H7 (cell line): ENCODE measurements around the gene HSDL2. TPM values are rescaled to one million over a fixed set of nuclear protein-coding genes. Genes with fewer than 3 reads are reported as not detected.

Source experiments
- DNase-seq: peaks from one replicate; pipeline ENCODE4 v3.0.0; 2012
- H3K27me3 ChIP-seq: 2 replicates; pipeline ENCODE4 v1.6.0; 2011; ENCODE audit warnings: mild to moderate bottlenecking, low read length; ENCODE audit not compliant: control insufficient read depth, insufficient read depth
- H3K36me3 ChIP-seq: replicated peaks from 2 replicates; pipeline ENCODE4 v1.5.1; 2011; ENCODE audit warnings: low read length; ENCODE audit not compliant: control insufficient read depth, insufficient read depth
- H3K4me3 ChIP-seq: 2 replicates; pipeline ENCODE4 v1.5.1; 2011; ENCODE audit warnings: low read depth, mild to moderate bottlenecking, control low read depth, low read length, moderate library complexity; ENCODE audit not compliant: insufficient read depth
- total RNA-seq: library from RNA; depleted of rRNA; stranded (reverse); fragments of >200 nt; shearing (Covaris generic); gene quantifications from 2 replicates; pipeline ENCODE4 v1.2.3, GENCODE V29; 2014; rRNA removed

Gene HSDL2
- 27.6 and 30.0 TPM in 2 replicates for total RNA-seq

- H3K27me3 ChIP-seq, result no peaks in the 10 kb centered on the region
- no peak for DNase-seq
- H3K4me3 ChIP-seq, result peak within 1 kb of the TSS; percentile 94
- H3K36me3 ChIP-seq, result no peaks in the 10 kb centered on the region
Measured at GRCh38 chr9:112380102-112380824, at the start of gene HSDL2. TSS of gene HSDL2 (plus strand) at chr9:112380108. CDS start at chr9:112380164, 56 bp downstream.

- H3K36me3 ChIP-seq, result no peaks in the 10 kb centered on the region
- no peaks in the 10 kb centered on the region for H3K27me3 ChIP-seq
- peak overlapping the region; percentile 6; the same call in 1 of the 2 replicates for H3K4me3 ChIP-seq
- no peak for DNase-seq
Measured at GRCh38 chr9:112331674-112331952, 48.3 kb upstream of the HSDL2 start.

- Histone ChIP-seq H3K4me3 (peak overlapping the region; percentile 94), H3K27me3 (no peaks in the 10 kb centered on the region), H3K36me3 (no peaks in the 10 kb centered on the region)
- DNase-seq, result no peak
Measured at GRCh38 chr9:112332214-112332613, 47.7 kb upstream of the HSDL2 start.

GRCh38 chr9:112332674-112332976, 47.3 kb upstream of the HSDL2 start:
- Histone ChIP-seq H3K27me3 (no peaks in the 10 kb centered on the region), H3K36me3 (no peaks in the 10 kb centered on the region), H3K4me3 (peak overlapping the region; percentile 94)
- no peak for DNase-seq

- H3K4me3 ChIP-seq, result peak within 1 kb of the TSS; percentile 94
- H3K27me3 ChIP-seq, result no peaks in the 10 kb centered on the region
- no peaks in the 10 kb centered on the region for H3K36me3 ChIP-seq
- peak; percentile 79 for DNase-seq
Measured at GRCh38 chr9:112332977-112333638, 46.8 kb upstream of the HSDL2 start, which contains the start of gene PTBP3. TSS of gene PTBP3 (minus strand) at chr9:112333619. CDS start at chr9:112297865, 35,754 bp downstream.

- peak; percentile 98 for DNase-seq
- peak overlapping the region; percentile 94 for H3K4me3 ChIP-seq
- H3K36me3 ChIP-seq, result no peaks in the 10 kb centered on the region
- H3K27me3 ChIP-seq, result no peaks in the 10 kb centered on the region
Measured at GRCh38 chr9:112333639-112334431, 46.1 kb upstream of the HSDL2 start.

GRCh38 chr9:112334432-112334841, 45.5 kb upstream of the HSDL2 start:
- H3K36me3 ChIP-seq, result no peaks in the 10 kb centered on the region
- H3K4me3 ChIP-seq, result peak overlapping the region; percentile 50
- no peaks in the 10 kb centered on the region for H3K27me3 ChIP-seq
- DNase-seq, result peak; percentile 11

- H3K4me3 ChIP-seq, result no peak overlapping the region
Measured at GRCh38 chr9:112337547-112337946, 42.4 kb upstream of the HSDL2 start.

GRCh38 chr9:112338561-112338960, 41.3 kb upstream of the HSDL2 start:
- no peak for DNase-seq
- Histone ChIP-seq H3K4me3 (no peak overlapping the region), H3K27me3 (no peaks in the 10 kb centered on the region), H3K36me3 (no peaks in the 10 kb centered on the region)

More at GRCh38 chr9:112337547-112337946, 42.4 kb upstream of the HSDL2 start:
- Histone ChIP-seq H3K36me3 (no peaks in the 10 kb centered on the region), H3K27me3 (no peaks in the 10 kb centered on the region)
- DNase-seq, result no peak

GRCh38 chr9:112339886-112340285, 40.0 kb upstream of the HSDL2 start:
- DNase-seq, result no peak

GRCh38 chr9:112341730-112342129, 38.2 kb upstream of the HSDL2 start:
- DNase-seq, result no peak
- Histone ChIP-seq H3K27me3 (no peaks in the 10 kb centered on the region), H3K4me3 (no peak overlapping the region), H3K36me3 (no peaks in the 10 kb centered on the region)

More at GRCh38 chr9:112339886-112340285, 40.0 kb upstream of the HSDL2 start:
- no peak overlapping the region for H3K4me3 ChIP-seq
- H3K27me3 ChIP-seq, result no peaks in the 10 kb centered on the region
- H3K36me3 ChIP-seq, result no peaks in the 10 kb centered on the region

GRCh38 chr9:112348257-112349007, 31.5 kb upstream of the HSDL2 start:
- Histone ChIP-seq H3K27me3 (no peaks in the 10 kb centered on the region), H3K4me3 (peak overlapping the region; percentile 27), H3K36me3 (no peaks in the 10 kb centered on the region)
- DNase-seq, result peak; percentile 20

GRCh38 chr9:112349008-112349333, 30.9 kb upstream of the HSDL2 start:
- peak; percentile 12 for DNase-seq
- H3K4me3 ChIP-seq, result no peak overlapping the region
- H3K27me3 ChIP-seq, result no peaks in the 10 kb centered on the region
- no peaks in the 10 kb centered on the region for H3K36me3 ChIP-seq

- Histone ChIP-seq H3K4me3 (no peak overlapping the region), H3K36me3 (no peaks in the 10 kb centered on the region), H3K27me3 (no peaks in the 10 kb centered on the region)
- DNase-seq, result no peak
Measured at GRCh38 chr9:112351184-112351583, 28.7 kb upstream of the HSDL2 start.
